Astrocyte (in vitro differentiated cells and primary cell): ENCODE data around the gene NINL. TPM values are rescaled to one million over a fixed set of nuclear protein-coding genes. Genes with fewer than 3 reads are reported as not detected.

Experiments
- DNase-seq: peaks from one replicate; pipeline ENCODE4 v3.0.0-alpha.2; 2010; ENCODE audit warnings: low read depth
- FAIRE-seq: peaks from 2 replicates; lab custom pipeline; 2011; peaks lifted over from hg19 to GRCh38; lab: Jason Lieb, UNC
- H2AFZ ChIP-seq: 2 replicates; pipeline ENCODE4 v1.6.0; 2012; ENCODE audit warnings: low read depth, low read length, inconsistent platforms
- H3K27ac ChIP-seq: 2 replicates; pipeline ENCODE4 v1.5.1; 2011; ENCODE audit warnings: low read depth, low read length, inconsistent platforms
- H3K27me3 ChIP-seq: 2 replicates; pipeline ENCODE4 v1.6.0; 2011; ENCODE audit warnings: low read length, inconsistent platforms; ENCODE audit not compliant: insufficient read depth
- H3K36me3 ChIP-seq: 2 replicates; pipeline ENCODE4 v1.5.1; 2011; ENCODE audit warnings: low read length, inconsistent platforms; ENCODE audit not compliant: insufficient read depth
- H3K4me1 ChIP-seq: 2 replicates; pipeline ENCODE4 v1.5.1; 2011; ENCODE audit warnings: low read length, inconsistent platforms; ENCODE audit not compliant: insufficient read depth
- H3K4me2 ChIP-seq: 2 replicates; pipeline ENCODE4 v1.6.0; 2012; ENCODE audit warnings: low read length, inconsistent platforms
- H3K4me3 ChIP-seq: 2 replicates; pipeline ENCODE4 v1.5.1; 2011; ENCODE audit warnings: low read depth, mild to moderate bottlenecking, low read length, inconsistent platforms; ENCODE audit not compliant: insufficient read depth
- H3K79me2 ChIP-seq: 2 replicates; pipeline ENCODE4 v1.6.0; 2012; ENCODE audit warnings: mild to moderate bottlenecking, low read length, inconsistent platforms; ENCODE audit not compliant: insufficient read depth
- H3K9ac ChIP-seq: 2 replicates; pipeline ENCODE4 v1.6.0; 2012; ENCODE audit warnings: mild to moderate bottlenecking, low read length, inconsistent platforms
- H3K9me3 ChIP-seq: 2 replicates; pipeline ENCODE4 v1.5.1; 2012; ENCODE audit warnings: low read depth, mild to moderate bottlenecking, low read length, inconsistent platforms; ENCODE audit not compliant: insufficient read depth
- H4K20me1 ChIP-seq: 2 replicates; pipeline ENCODE4 v1.6.0; 2012; ENCODE audit warnings: low read length, inconsistent platforms; ENCODE audit not compliant: insufficient read depth
- H3K27ac Mint-ChIP-seq: one replicate; pipeline ENCODE4 v1.8.0; 2021; ENCODE audit warnings: mild to moderate bottlenecking, mixed read lengths; ENCODE audit not compliant: unreplicated experiment
- H3K27me3 Mint-ChIP-seq: one replicate; pipeline ENCODE4 v1.8.0; 2021; ENCODE audit warnings: low read depth, mixed read lengths; ENCODE audit not compliant: unreplicated experiment
- H3K36me3 Mint-ChIP-seq: one replicate; pipeline ENCODE4 v1.8.0; 2021; ENCODE audit warnings: low read depth, mixed read lengths; ENCODE audit not compliant: unreplicated experiment
- H3K4me1 Mint-ChIP-seq: one replicate; pipeline ENCODE4 v1.8.0; 2021; ENCODE audit warnings: low read depth, mixed read lengths; ENCODE audit not compliant: unreplicated experiment
- H3K4me3 Mint-ChIP-seq: one replicate; pipeline ENCODE4 v1.8.0; 2021; ENCODE audit warnings: mild to moderate bottlenecking, moderate library complexity, mixed read lengths; ENCODE audit not compliant: unreplicated experiment
- H3K9me3 Mint-ChIP-seq: one replicate; pipeline ENCODE4 v1.8.0; 2021; ENCODE audit warnings: mild to moderate bottlenecking, mixed read lengths; ENCODE audit not compliant: unreplicated experiment
- CTCF ChIP-seq: IDR thresholded peaks from 2 replicates; pipeline ENCODE4 v1.5.1; 2011; ENCODE audit warnings: low read depth, mild to moderate bottlenecking, inconsistent platforms, low read length, moderate library complexity; ENCODE audit not compliant: insufficient read depth
- EZH2 ChIP-seq: IDR thresholded peaks from 2 replicates; pipeline ENCODE4 v1.6.1; 2012; ENCODE audit warnings: mild to moderate bottlenecking, low read length, inconsistent platforms; ENCODE audit not compliant: insufficient read depth
- total RNA-seq: library from RNA; stranded (reverse); gene quantifications from 2 replicates; pipeline ENCODE4 v1.2.1, GENCODE V29; 2021

The NINL gene
- total RNA-seq, 1 donor from 2014 or later: 10.2 TPM

GRCh38 chr20:25467441-25467840 lies 117.9 kb downstream of the NINL start:
- Histone ChIP-seq H4K20me1 (peaks cover 6% of the 10 kb centered on the region), H3K36me3 (no peaks in the 10 kb centered on the region), H3K27ac (no peak overlapping the region), H3K4me3 (no peak overlapping the region), H3K79me2 (no peaks in the 10 kb centered on the region), H3K4me2 (no peak overlapping the region), H3K27me3 (no peaks in the 10 kb centered on the region), H3K9ac (no peak overlapping the region), H3K4me1 (no peaks in the 10 kb centered on the region), H2AFZ (no peak overlapping the region), H3K9me3 (no peaks in the 10 kb centered on the region)
- Mint-ChIP-seq H3K36me3 (peaks cover 30% of the 10 kb centered on the region), H3K9me3 (no peaks in the 10 kb centered on the region), H3K27me3 (no peaks in the 10 kb centered on the region), H3K4me3 (no peak overlapping the region), H3K4me1 (peaks cover 23% of the 10 kb centered on the region), H3K27ac (no peak overlapping the region)
- TF ChIP-seq EZH2: no peak
- no peak for TF ChIP-seq CTCF
- no peak for FAIRE-seq
- no peak for DNase-seq

GRCh38 chr20:25466846-25467245 lies 118.5 kb downstream of the NINL start:
- Mint-ChIP-seq H3K4me1 (peaks cover 23% of the 10 kb centered on the region), H3K9me3 (no peaks in the 10 kb centered on the region), H3K4me3 (no peak overlapping the region), H3K27me3 (no peaks in the 10 kb centered on the region), H3K27ac (no peak overlapping the region), H3K36me3 (peaks cover 30% of the 10 kb centered on the region)
- no peak overlapping the region for H3K9ac ChIP-seq
- no peaks in the 10 kb centered on the region for H3K27me3 ChIP-seq
- H3K4me3 ChIP-seq: no peak overlapping the region
- no peak for TF ChIP-seq EZH2
- no peak for TF ChIP-seq CTCF
- no peaks in the 10 kb centered on the region for H3K9me3 ChIP-seq
- no peak overlapping the region for H3K27ac ChIP-seq
- FAIRE-seq (no peak), DNase-seq (no peak)
- no peaks in the 10 kb centered on the region for H3K36me3 ChIP-seq
- H3K4me2 ChIP-seq: no peak overlapping the region
- H2AFZ ChIP-seq: no peak overlapping the region
- no peaks in the 10 kb centered on the region for H3K4me1 ChIP-seq
- H3K79me2 ChIP-seq: no peaks in the 10 kb centered on the region
- H4K20me1 ChIP-seq: peaks cover 5% of the 10 kb centered on the region

- H2AFZ ChIP-seq: no peak overlapping the region
- no peak overlapping the region for H3K4me2 ChIP-seq
- H3K9ac ChIP-seq: no peak overlapping the region
- H3K9me3 Mint-ChIP-seq: no peaks in the 10 kb centered on the region
- H3K4me1 Mint-ChIP-seq: peaks cover 23% of the 10 kb centered on the region
- no peaks in the 10 kb centered on the region for H3K27me3 Mint-ChIP-seq
- no peaks in the 10 kb centered on the region for H3K4me1 ChIP-seq
- H3K27ac ChIP-seq: no peak overlapping the region
- no peaks in the 10 kb centered on the region for H3K79me2 ChIP-seq
- peaks cover 27% of the 10 kb centered on the region for H3K36me3 Mint-ChIP-seq
- no peaks in the 10 kb centered on the region for H4K20me1 ChIP-seq
- no peak overlapping the region for H3K27ac Mint-ChIP-seq
- no peak for FAIRE-seq
- no peak overlapping the region for H3K4me3 ChIP-seq
- no peaks in the 10 kb centered on the region for H3K36me3 ChIP-seq
- H3K9me3 ChIP-seq: no peaks in the 10 kb centered on the region
- no peak overlapping the region for H3K4me3 Mint-ChIP-seq
- no peak for DNase-seq
- no peak for TF ChIP-seq CTCF
- TF ChIP-seq EZH2: no peak
- no peaks in the 10 kb centered on the region for H3K27me3 ChIP-seq
These were observed 119.8 kb downstream of the NINL start for GRCh38 chr20:25465243-25466135.
